HG02981 (cell line): ENCODE measurements around the gene RNGTT.

Experiments used
- ATAC-seq: cut with Tn5 transposase; IDR thresholded peaks from one replicate; pipeline ENCODE4 v1.9.1; 2021; ENCODE audit warnings: mild to moderate bottlenecking, moderate library complexity; ENCODE audit not compliant: unreplicated experiment

Gene RNGTT

DNA sequence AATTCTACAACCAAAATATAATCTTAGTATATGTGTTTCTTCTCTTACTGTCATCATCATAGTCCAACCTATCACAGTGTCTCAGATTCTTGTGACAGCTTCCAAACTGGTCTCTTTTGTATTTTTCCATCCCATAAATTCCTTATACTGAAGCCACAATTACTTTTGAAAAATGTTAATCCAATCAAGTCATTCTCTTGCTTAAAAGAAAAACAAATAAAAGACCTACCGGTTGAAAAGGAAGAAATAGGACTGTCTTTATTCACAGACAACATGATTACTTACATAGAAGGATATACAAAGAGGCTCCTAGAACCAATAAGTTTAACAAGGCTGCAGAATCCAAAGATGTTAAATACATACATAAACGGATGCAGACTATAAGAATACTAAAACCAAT is 339.9 kb downstream of the RNGTT start:
- no peak for ATAC-seq

GRCh38 chr6:88619951-88620350 is 343.5 kb downstream of the RNGTT start:
- no peak for ATAC-seq

DNA sequence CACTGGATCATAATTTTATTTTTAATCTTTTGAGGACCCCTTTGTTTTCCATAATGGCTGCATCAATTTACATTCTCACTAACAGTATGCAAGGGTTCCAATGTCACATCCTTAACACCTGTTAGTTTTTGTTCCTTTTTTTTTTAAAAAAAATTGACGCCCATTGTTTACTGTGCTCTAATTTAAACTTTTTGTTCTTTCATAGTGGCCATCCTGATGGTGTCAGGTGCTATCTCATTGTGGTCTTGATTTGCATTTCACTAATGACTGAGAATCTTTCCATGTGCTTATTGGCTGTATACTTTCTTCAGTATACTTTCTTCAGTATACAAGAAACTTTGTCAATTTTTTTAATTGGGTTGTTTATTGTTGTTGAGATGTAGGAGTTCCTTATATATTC is 347.0 kb downstream of the RNGTT start:
- ATAC-seq = no peak

- no peak for ATAC-seq
Measured at GRCh38 chr6:88614316-88614877, 349.0 kb downstream of the RNGTT start.

DNA sequence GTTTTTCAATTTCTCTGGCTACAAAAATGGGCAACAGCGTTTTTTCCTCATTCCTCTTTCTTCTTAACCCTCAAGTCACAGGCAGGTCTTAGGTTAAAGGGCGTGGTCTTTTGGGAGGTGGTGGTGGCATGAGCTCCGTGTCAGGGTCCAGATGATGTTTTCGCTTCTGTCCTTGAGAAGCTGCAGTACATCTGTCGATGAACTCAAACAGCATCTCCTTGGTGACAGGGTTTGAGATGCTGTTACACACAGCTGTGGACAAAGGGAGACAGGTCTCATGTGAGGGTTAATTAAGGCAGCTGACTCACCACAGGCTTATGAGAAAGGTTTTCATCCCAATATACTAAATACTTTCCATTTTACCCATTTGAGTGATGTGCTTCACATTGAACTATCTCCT is 350.8 kb downstream of the RNGTT start:
- ATAC-seq = no peak

DNA sequence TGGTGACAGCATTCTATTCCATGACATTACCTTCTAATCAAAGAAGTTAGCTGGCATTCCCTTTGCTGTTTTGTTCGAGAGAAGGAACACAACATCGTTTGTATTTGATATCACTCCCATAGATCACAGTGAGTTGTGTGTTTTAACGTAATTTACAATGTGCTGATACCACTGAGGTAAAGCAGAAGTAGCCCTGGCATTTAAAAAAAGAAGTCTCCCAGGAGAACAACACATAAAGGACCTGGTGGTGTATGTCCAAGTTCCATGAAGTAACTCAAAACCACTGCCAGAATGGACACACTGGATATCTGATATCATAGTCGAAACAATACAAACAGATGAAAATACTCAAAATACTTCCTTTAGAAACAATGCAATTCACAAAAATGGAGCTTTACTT is 351.7 kb downstream of the RNGTT start:
- ATAC-seq = no peak

GRCh38 chr6:88609983-88610382 is 353.4 kb downstream of the RNGTT start:
- no peak for ATAC-seq

GRCh38 chr6:88605271-88605670 is 358.1 kb downstream of the RNGTT start:
- ATAC-seq = no peak

DNA sequence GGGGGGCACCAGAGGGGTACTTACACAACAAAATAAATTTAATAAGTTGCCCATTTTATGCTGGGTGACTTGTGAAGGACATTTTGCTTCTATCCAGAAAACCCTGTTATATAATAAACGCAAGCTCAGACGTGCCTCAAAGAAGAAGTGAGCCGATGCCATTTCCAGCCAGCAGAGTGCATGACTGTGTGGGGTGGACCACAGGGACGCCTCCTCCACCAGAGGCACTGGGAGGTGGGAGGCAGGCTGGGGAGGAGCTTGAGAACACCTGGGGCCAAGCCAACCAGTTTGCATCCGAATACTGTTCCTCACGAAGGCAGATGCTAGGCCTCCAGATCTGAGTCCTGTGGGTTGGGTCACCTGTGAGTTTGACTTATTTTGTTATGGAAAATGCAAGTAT is 363.8 kb downstream of the RNGTT start:
- ATAC-seq = no peak

DNA sequence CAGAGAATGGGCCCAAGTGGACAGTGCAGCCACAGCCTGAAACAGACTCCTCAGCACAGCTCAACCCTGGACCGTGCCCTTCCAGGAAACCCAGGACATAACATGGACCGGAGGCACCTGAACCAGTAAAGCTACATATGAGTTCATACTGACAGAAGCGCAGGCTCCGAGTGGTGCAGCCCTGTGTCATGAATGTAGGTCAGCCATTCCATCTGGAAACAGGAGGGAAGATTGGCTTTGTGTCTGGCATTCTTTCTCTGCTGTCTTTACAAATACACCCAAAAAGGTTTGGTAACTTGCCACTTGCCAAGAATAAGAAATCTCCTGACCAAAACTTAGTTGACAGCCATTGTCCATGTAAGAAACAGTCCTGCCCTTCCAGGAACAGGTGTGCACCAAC is 366.6 kb downstream of the RNGTT start:
- ATAC-seq = no peak

- no peak for ATAC-seq
Measured at GRCh38 chr6:88588938-88589337, 374.5 kb downstream of the RNGTT start.

- ATAC-seq = no peak
Measured at GRCh38 chr6:88587150-88587520, 376.3 kb downstream of the RNGTT start.

GRCh38 chr6:88586371-88587149 is 376.9 kb downstream of the RNGTT start:
- no peak for ATAC-seq

GRCh38 chr6:88585276-88585692 is 378.1 kb downstream of the RNGTT start:
- no peak for ATAC-seq

DNA sequence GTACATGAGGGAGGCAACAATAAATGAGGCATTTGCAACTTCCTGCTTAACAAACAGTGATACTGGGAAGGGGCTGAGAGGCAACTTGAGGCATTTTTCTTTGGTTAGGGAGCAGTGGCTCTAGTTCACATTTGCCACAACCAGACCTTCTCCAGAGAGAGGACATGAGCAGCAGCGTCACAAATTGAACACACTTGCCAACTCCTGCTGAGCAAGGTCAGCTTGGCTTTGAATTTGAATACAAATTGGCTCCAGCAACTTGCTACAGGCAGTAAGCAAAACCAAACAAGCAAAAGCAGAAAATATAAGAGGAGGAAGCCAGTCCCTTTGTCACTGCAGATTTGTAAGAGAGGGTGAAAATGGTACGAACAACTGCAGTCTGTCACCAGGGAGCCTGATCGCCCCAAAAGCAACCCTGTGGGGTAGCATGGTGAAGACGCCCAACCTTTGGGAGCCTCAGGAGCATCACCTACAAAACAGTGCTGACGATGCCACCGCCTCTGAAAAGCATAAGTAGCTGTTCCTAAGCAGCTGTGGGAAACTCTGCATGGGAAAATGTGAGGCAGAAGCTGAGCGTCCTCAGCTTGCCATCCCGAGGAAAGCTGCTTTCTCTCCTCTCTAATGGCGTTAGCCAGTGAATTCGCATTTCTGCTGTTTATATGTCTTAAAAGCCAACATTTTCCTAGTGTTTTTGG is 378.7 kb downstream of the RNGTT start:
- no peak for ATAC-seq

GRCh38 chr6:88577461-88577860 is 386.0 kb downstream of the RNGTT start:
- ATAC-seq = no peak

DNA sequence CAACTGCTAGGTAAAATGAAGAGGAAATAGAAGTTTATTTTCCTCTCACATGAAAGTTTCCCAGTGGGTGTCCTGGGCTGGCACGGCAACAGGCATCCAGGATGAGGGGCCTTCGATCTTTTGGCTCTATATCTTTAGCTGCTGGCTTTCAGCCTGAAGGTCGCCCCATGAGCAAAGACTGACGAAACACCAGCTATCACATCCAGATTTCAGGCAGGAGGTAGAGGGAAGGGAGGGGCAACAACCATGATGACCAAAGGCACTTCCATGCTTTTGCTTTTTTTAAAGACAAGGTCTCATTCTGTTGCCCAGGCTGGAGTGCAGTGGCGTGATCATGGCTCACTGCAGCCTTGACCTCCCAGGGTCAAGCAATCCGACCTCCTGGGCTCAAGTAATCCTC is 387.9 kb downstream of the RNGTT start:
- ATAC-seq = no peak

GRCh38 chr6:88574651-88575050 is 388.8 kb downstream of the RNGTT start:
- no peak for ATAC-seq

DNA sequence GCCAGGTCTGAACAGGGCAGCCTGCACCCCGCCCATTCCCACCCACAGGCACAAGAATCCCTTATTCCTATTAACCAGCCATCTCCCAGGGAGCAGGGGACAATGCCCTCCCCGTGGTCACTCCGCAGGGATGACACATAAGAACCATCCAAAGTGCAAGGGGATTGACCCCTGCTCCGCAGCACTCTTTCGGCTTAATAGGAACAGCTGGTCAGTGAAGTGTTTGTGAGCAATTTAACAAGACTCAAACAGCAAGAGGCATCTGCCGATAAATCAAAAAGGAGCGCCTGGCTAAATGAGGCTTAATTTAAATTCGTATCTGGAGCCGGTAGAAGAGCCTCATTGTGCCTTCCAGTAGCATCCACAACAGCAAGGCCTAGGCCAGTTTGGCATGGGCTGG is 389.4 kb downstream of the RNGTT start:
- ATAC-seq = no peak

DNA sequence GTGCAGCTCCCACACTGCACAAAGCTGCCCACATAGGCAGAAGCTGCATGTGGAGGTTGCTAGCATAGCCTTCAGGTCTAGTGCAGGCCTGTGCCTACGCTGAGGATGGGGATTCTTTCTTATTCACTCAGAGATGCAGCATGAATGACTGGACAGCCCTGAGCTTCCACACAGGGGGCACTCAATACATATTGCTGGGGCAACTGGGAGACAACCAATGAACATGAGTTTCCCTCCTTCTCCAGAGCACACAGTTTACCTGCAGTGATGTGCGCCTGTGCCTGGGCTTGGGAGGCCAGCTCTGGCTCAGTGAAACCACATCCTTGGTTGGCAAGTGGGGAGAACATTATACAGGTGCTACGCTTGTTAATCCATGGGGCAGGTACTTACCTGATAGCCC is 389.9 kb downstream of the RNGTT start:
- ATAC-seq = no peak

DNA sequence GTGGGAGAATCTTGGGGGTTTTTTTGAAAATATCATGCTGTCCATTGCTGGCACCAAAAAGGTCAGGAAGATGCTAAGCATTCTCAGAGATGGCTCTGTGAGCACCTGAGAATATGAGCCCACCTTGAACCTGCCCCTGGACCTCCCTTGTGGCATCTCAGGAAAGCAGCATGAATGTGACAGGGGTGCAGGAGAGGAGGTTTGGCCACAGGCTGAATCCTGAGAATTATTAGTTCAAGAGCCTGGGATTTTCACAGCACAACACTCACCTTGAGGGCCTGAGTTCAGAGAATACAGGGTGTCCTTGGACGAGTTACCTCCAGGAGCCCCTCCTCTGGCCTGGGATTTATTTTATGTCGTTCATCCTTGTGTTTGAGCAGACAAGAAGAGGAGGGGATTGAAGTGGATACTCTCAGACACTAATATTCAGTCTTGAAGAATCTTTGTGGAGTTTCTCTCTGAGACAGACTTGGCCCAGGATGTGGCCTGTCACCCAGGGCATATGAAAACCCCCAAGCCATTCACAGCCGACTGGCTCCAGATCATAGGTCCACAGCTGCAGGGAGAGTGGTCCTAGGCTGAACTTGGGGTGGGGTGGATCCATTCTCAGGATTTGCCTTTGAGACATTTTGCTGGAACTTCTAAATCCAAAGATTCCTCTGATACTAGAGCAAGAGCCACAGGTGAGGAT is 390.8 kb downstream of the RNGTT start:
- no peak for ATAC-seq

DNA sequence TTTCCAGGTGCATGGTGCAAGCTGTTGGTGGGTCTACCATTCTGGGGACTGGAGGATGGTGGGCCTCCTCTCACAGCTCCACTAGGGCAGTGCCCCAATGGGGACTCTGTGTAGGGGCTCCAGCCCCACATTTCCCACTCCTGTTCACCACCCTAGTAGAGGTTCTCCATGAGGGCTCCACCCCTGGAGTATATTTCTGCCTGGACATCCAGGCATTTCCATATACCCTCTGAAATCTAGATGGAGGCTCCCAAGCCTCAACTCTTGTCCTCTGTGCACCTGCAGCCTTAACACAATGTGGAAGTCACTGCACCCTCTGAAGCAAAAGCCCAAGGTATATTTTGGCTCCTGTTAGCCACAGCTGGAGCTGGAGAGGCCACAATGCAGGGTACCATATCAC is 393.5 kb downstream of the RNGTT start:
- no peak for ATAC-seq
